GM18909 (cell line): ENCODE data around the gene PRKG2.

Experiments used
- ATAC-seq: cut with Tn5 transposase; IDR thresholded peaks from one replicate; pipeline ENCODE4 v1.9.1; 2021; ENCODE audit warnings: mild to moderate bottlenecking; ENCODE audit not compliant: unreplicated experiment, poor library complexity

The PRKG2 gene

GRCh38 chr4:81220271-81220670 lies 5.2 kb upstream of the PRKG2 start:
- no peak for ATAC-seq

- no peak for ATAC-seq
These were observed 3.2 kb upstream of the PRKG2 start for GRCh38 chr4:81218206-81218605.

- ATAC-seq = no peak
These were observed 2.8 kb upstream of the PRKG2 start for GRCh38 chr4:81217779-81218178.

GRCh38 chr4:81215931-81216330 lies 909 bp upstream of the PRKG2 start:
- ATAC-seq = no peak

GRCh38 chr4:81214144-81214880 lies 710 bp downstream of the PRKG2 start:
- no peak for ATAC-seq

- no peak for ATAC-seq
These were observed 1.4 kb downstream of the PRKG2 start for GRCh38 chr4:81213671-81214070.

- ATAC-seq = no peak
These were observed 3.1 kb downstream of the PRKG2 start for GRCh38 chr4:81211956-81212355.

- no peak for ATAC-seq
These were observed 7.2 kb downstream of the PRKG2 start for GRCh38 chr4:81207828-81208227.

GRCh38 chr4:81205302-81205701 lies 9.7 kb downstream of the PRKG2 start:
- no peak for ATAC-seq

GRCh38 chr4:81204571-81204970 lies 10.5 kb downstream of the PRKG2 start:
- ATAC-seq = no peak

- no peak for ATAC-seq
These were observed 15.2 kb downstream of the PRKG2 start for GRCh38 chr4:81199831-81200230.

GRCh38 chr4:81198609-81199008 lies 16.4 kb downstream of the PRKG2 start:
- no peak for ATAC-seq

- no peak for ATAC-seq
These were observed 17.0 kb downstream of the PRKG2 start for GRCh38 chr4:81197864-81198524.

- ATAC-seq = no peak
These were observed 18.8 kb downstream of the PRKG2 start for GRCh38 chr4:81196126-81196650.

GRCh38 chr4:81195475-81195874 lies 19.5 kb downstream of the PRKG2 start:
- ATAC-seq = no peak

- ATAC-seq = no peak
These were observed 20.7 kb downstream of the PRKG2 start for GRCh38 chr4:81194286-81194685.

- ATAC-seq = no peak
These were observed 34.1 kb downstream of the PRKG2 start for GRCh38 chr4:81180916-81181315.

GRCh38 chr4:81179326-81179725 lies 35.7 kb downstream of the PRKG2 start:
- no peak for ATAC-seq

GRCh38 chr4:81173213-81173612 lies 41.8 kb downstream of the PRKG2 start:
- ATAC-seq = no peak

- no peak for ATAC-seq
These were observed 48.4 kb downstream of the PRKG2 start for GRCh38 chr4:81166458-81167160.

GRCh38 chr4:81165861-81166430 lies 49.1 kb downstream of the PRKG2 start:
- ATAC-seq = no peak
